AML-193 (cell line): Measurements from ENCODE around the gene HRH2.
"Not testable (repeated sequence)": the region's sequence is repeated elsewhere in the genome, so short reads cannot be mapped to it uniquely, and the experiment has no call there.

Experiments used
- DNase-seq, 2 experiments: peaks; one replicate each; lab custom pipeline; 2025; lab: John Stamatoyannopoulos, UW

HRH2 gene

DNA sequence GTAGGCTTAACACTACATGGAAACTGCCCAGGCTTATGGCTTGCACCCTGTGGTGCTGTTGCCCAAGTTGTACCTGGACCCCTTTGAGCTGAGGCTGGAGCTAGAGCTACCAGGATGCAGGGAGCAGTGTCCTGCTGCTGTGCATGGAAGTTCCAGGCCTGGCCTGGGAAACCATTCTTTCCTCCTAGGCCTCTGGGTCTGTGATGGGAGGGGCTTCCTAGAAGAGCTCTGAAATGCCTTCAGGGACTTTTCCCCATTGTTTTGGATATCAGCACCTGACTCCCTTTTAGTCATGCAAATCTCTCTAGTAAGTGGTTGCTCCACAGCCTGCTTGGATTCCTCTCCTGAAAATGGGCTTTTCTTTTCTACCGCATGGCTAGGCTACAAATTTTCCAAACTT is 7.9 kb upstream of the HRH2 start:
- no peak for DNase-seq

DNA sequence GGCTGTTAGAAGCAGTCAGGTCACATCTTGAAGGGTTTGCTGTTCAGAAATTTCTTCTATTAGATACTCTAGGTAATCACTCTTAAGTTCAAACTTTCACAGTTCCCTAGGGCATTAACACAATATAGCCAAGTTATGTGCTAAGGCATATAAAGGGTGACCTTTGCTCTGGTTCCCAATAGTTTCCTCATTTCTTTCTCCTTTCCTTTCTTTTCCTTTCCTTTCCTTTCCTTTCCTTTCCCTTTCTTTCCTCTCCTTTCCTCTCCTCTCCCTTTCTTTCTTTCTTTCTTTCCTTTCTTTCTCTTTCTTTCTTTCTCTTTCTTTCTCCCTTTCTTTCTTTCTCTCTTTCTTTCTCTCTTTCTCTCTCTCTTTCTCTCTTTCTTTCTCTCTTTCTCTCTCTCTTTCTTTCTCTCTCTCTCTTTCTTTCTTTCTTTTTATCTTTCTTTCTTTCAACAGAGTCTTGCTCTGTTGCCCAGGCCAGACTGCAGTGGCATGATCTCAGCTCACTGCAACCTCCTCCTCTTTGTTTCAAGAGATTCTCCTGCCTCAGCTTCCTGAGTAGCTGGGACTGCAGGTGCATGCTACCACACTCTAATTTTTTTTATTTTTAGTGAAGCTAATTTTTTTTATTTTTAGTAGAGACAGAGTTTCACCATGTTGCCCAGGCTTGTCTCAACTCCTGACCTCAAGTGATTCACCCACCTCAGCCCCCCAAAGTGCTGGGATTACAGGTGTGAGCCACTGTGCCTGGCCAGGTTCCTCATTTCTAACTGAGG is 7.3 kb upstream of the HRH2 start:
- DNase-seq = not testable (repeated sequence)

DNA sequence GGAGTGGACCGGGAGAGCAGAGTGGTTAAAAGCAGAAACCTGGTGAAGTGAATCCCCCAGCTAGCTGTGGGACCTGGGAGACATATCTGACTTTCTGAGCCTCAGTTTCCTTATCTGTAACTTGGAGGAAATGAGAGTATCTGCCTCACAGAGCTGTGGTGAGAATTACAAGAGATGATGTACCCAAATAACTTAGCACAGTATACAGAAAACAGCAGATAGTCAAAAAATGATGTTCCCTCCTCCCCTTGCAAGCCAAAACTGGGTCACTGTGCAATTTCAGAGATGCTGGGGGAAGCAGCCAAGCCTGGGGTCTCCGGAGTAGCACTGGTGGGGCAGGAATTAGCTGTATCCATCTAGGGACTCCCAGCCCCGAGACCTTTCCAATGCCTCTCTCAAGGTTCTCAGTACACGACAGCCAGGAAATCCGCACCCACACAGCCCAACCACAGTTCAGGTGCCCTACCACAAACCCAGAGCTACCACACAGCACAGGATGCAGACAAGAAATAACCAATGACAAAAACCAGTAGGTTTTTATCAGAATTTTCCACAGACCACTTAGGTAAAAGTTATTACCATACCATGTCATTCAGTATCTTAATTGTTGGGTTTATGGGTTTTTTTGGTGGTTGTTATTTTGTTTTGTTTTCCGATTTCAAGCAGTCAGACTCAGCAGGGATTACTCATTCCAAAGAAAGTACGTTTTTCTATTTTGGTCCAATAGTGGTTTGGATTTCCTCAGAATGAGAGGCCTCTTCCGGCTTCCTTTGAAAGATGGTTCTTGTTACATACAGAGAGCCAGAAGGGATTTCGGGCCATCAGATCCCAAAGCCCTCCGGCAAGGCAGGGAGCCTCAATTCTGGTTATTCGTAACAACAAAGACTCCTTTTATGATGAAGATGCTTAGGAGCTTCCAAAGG is 4.9 kb upstream of the HRH2 start:
- no peak for DNase-seq

DNA sequence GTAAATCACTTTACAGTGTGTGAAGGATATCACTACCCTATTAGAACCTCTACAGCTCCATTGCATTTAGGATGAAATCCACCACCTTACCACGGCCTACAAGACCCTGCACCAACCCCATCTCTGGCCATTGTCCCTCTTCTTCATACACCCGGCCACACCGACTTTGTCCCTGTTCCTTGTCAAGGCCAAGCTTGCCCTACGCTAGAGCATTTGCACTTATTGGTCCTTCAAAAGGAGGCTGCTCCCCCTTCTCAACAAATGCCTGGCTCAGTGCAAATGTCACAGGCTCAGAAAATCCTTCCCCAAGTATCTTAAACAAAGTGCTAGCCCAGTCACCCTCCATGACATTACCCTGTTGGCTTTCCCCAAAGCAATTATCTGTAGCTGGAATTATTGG is 4.1 kb upstream of the HRH2 start:
- no peak for DNase-seq

DNA sequence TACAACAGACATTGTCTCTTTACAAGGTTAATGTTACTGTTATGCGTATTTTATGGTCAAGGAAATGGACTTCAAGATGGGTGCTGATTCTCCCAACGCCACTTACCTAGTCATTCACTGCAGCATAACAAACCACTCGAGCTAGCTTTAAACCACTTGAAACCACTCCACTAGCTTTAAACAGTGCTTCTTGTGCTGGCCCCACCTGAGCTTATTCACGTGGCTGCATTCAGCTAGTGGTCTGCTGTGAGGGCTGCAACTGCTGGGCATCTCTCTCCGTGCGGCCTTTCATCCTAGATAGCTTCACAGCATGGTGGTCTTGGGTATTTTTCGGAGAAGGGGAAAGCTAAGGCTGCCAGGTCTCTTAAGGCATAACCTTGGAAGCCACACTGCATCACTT is 3.5 kb upstream of the HRH2 start:
- DNase-seq = no peak

DNA sequence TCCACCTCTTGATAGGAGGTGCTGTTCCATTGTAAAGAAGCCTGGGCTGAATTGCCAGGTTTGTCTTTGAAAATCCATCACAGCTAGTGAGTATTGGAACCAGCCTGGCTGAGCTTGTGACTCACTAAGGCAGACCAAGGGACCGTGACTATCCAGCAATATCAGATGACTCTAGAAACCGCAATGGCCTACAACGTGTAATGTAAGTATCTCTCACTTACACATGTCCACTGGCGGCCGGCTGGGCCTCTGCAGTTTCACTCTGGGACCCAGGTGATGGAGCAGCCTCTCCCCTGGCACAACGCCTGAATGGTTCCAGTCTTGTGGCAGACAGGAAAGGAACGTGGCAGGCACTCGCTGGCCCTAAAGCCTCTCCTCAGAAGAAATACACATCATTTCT is 3.1 kb upstream of the HRH2 start:
- peak; percentile 50 to 70 for DNase-seq

DNA sequence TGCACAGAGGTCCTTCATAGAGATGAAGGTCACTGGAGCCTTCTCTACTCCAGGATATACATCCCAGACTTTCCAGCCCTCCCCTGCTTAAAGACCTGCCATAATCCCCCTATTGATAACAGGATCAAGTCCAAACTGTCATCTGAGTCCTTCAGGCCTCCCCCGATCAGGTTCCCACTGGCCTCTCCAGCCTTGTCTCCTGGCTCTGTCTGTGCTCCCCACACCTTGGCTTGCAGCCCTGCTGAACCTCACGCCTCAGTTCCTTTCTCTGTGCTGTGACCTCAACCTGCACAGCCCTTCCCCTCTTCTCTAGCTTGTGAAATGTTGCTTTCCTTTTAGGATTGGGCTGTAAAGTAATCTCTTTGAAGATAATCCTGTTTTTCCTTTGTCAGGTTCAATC is 2.5 kb upstream of the HRH2 start:
- DNase-seq = no peak

DNA sequence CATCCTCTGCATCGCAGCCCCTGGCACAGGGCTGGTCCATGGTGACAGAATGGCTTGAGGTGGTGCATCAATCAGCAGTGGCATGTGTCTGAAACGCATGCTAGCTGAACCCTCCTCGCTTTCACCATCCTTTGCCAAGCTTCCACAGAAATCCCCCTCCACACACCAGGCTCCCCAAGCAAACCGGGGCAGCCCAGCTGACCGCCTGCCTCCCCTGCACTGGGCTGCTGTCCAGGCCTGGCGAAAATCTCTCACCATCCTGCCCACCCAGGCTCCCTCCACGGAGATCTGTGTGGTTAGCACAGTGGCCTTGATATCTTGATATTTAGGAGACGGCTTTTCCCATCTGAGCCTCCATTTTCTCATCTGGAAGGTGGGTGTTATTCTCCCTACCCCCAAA is 905 bp upstream of the HRH2 start:
- DNase-seq = no peak

DNA sequence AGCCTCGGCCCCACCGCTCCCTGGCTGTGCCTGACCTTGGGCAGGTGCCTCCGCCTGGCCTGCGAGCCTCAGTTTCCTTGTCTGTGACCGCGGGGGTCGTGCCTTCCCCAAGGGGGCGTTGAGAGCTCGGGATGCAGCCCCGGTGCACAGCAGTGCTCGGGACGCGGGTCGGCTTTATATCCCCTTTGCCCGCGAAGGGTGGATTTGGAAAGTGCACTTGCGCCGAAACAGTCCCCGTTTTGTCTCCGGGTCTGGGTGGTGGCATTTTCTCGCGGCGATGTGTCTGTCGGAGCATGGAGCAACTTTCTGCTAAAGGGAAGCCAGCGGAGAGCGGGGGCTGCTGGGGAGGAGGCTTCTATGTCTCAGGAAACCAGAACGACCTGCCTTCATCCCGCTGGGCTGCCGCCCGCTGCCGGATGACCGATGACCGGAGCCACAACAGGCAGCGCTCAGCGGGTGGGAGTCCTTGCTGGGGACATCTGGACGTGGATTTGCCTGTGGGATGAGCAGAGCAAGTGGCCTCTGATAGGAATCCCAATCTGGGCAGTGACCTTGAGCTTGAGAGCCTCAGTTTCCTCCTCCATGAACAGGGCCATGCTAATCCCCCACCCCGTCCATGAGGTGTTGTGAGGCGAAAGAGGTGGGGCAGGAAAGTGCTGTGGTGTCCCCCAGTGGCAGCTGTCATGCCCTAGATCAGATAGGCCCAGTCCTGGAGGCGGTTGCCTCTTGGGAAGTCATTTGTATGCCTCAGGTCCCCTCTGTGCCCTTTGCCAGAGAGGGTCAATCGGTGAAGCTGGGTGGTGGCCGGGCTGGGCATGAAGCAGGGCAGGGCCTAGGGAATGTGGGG is 651 bp downstream of the HRH2 start:
- peak; percentile 17 to 27 for DNase-seq

DNA sequence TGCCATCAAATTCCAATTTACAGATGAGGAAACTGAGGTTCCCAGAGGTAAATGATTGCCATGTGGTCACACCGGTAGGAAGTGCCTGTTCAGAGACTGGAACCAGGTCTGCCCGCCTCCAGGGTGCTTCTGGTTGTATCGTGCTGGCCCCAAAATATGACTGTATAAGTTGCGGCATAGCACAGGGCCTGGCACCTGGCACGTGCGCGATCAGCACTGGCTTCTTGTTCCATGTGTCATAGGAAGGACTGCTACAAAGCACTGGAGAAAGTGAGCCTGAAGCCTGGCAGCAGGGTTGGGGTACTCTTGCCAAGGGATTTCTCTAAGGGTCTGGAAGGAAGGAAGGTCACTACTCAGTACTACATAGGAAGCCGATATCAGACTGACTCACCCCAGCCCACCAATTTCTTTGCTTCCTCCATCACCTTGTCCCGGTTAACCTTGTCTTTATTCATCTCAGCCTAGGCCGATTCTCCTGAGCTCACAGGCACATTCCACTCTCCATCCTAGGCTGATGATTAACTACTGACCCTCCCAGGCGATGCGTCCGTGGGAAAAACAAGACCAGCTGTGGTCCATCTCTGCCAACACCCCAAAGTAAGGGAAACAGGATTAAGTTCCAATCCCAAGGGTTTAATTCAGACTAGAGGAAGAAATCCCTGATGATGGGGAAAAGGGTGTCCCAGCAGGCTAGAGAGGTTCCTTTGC is 1.8 kb downstream of the HRH2 start:
- no peak for DNase-seq

DNA sequence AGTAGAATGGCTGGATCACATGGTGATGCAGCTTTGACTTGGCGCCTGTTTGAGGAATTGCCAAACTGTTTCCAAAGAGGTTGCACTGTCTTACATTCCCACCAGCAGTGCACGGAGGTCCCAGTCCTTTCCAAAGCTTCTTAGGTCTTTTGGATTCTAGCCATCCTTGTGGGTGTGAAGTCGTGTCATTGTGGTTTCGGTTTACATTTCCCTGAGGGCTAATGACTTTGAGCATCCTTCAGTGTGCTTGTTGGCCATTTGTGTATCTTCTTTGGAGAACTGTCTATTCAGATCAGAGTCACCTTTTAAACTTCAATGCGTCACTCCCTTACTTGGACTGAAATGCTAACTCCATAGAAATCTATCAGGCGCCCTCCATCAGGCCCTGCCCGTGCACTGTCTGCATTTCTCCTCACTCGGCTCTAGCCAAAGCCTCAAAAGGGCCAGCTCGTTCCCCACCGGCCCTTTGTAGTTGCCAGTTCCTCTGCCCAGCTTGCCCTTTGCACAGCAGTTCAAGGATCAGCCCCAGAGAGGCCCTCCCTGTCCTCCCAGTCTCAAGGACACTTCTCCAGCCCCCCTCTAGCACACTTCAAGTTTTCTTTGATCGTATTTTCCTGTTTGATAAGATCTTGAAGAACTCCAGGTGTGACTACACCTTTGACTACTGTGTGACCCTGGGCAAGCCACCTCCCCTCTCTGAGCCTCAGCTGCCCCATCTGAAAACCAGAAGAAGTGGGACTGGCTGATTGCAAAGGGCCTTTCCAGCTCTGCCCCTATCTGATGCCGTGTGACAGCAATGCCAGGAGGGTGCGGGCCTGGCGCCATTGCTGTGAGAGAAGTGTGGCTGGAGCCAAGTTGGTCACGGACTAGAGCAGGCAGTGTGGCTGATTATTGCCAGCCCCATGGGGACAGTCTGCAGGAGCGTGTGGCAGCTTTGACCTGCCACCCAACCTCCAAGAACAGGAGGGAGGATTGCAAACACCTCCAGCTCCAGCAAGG is 5.6 kb downstream of the HRH2 start:
- peak; percentile 47 to 62 for DNase-seq

DNA sequence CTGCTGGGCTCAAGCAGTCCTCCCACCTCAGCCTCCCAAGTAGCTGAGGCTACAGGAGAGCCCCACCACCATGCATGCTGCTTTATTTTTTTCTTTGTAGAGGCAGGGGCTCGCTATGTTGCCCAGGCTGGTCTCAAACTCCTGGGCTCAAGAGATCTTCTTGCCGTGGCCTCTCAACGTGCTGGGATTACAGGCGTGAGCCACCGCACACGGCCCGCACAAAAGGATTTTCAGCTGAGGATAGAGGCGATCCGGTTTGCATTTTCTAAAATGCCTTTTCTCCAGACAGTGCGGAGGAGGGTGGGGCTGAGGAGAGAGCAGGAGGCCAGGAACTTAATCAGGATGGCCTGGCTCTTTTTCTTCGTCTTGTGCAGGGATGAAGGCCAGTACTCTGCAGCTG is 6.9 kb downstream of the HRH2 start:
- DNase-seq = no peak

DNA sequence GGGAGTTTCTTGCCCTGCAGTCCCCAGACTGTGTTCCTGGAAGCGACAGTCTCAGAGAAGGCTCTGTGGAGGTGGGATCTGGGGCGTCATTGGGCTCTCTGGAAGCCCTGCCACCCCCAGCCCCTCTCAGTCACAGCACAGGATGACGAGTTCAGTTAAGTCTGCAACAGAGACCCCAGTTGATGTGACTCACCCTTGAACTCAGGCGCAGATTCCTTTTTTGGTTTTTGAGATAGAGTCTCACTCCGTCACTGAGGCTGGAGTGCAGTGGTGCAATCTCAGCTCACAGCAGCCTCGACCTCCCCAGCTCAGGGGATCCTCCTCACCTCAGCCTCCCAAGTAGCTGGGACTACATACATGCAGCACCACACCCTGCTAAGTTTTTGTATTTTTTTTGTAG is 8.3 kb downstream of the HRH2 start:
- no peak for DNase-seq

DNA sequence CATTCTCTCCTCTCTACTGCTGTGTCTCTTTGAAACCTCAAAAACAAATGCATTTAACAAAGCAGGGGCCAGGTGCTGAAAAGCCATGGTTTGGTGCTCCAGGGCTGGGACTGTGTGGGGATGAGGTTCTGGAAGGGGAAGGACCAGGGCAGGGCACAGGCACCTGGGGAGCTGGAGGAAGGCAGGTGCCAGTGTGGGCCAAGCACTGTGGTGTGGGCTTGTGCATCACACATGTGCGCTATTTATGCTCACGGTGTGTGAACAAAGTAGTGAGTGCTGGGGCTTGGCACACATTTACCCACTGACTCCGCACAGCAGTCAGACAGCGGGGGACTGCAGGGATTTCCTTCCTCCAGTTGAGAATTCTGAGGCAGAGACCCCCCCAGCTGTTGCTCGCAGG is 10.1 kb downstream of the HRH2 start:
- DNase-seq = no peak

DNA sequence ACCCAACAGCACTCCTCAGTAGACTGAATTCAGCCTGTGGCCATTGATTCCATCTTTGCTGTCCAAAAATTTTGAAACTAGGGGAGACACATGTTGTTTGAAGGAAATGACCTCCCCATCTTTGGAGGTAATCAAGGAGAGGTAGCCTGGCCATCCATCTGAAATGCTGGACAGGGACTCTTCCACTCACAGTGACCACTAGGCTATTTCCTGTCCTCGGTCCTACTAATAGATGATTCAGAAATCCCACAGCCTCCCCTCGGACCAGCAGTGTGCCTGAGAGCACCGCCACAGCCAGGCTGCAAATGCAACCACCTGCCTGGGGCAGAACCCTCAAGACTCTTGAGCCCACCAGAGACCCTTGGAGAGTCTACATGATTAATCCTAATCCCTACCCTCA is 12.5 kb downstream of the HRH2 start:
- no peak for DNase-seq

DNA sequence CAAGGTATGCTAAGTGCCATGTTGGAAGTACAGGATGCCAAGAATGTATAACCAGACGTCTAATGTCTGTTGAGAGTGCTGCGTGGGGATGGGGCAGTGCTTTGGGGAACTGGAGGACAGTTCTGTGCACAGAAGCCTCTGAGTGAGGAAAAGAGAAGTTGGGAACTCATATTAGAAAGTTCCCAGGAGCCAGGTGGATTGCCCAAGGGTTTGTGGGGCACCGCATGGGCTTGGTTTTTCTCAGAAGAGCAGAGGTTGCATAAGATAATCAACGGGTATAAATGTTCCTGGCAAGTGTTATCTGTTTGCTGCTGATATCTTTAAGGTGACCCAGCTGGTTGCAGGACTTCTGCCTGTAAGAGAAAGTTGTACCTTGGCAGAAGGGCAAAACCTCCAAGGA is 13.1 kb downstream of the HRH2 start:
- DNase-seq = peak; percentile 94 to 96

DNA sequence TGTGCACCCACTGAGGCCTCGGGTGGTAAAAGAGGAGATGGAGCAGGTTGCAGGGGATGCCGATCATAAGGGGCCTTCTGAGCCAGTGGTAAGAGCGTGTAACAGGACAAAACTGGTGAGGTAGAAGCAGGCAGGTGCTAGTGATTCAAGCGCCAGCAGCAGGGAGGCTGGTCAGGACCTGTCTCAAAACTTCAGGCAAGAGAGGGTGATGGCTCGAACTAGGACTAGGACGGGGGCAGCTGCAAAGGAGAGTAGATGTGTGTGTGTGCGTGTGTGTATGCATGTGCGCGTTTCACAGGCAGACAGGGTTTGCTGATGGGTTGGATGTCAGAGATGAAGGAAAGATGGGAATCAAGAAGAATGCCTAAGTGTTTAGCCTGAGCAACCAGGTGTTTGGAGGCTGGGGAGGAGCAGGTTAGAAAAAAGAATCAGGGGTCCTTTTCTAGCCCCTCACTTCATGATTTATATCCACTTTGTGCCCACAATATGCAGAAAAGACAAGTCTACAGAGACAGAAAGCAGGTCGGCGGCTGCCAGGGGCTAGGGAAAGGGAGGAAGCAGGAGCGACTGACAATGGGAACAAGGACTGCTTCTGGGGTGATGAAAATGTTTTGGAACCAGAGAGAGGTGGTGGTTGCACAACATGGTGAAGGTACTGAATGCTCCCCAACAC is 15.2 kb downstream of the HRH2 start:
- no peak for DNase-seq

DNA sequence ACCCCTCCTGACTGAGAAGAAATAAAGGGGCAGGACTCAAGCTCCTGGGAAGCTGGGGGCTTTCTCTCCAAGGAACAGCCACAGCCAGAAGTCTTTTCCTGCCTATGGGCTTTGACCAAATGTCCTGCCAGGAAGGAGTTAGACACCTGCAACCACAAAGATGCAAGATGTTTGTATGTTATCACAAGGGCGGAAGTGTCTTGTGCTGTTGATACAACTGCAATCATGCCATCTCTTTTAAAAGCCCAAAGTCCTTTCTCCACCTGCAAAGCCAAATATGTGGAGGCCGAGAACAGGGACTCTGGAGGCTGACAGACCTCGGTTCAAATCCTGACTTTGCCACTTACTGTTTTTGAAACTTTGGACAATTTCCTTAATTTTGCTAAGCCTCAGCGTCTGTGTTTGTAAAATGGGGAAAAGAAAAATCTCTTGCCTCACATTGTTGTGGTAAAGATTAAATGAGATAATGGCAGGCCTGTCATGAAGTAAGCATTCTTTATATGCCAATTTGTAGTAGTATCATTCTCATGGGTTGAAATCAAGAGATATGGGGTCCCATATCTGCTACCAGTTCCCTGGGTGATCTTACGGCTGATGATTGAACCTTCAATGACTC is 17.0 kb downstream of the HRH2 start:
- DNase-seq = no peak

DNA sequence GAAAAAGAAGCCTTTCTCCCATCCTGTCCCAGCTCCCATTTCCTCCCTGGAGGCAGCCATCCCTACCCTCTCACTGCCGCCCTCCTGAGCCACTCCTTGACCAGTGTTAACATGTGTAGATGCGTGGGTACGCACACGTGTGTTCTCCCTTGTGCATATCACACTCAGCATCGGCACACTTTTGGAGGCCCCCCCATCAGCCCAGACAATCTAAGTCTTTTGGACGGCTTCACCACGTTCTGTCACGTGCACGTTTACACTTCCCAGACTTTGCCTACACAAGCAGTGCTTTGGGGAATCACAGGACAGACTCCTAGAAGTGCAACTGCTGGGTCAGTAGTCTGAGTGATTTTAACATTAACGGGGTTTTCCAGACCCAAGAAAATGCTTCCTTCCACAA is 18.0 kb downstream of the HRH2 start:
- no peak for DNase-seq
